T47D (cell line): Measurements from ENCODE around the gene SMAD6.

ENCODE experiments used
- DNase-seq, 2 experiments: peaks; one replicate each; pipeline versions ENCODE4 v3.0.0 to v3.0.0-alpha.2; 2011 to 2012; ENCODE audit warnings: low read depth in 1 of 2, low spot score in 1 of 2
- JUND ChIP-seq: IDR thresholded peaks from 2 replicates; pipeline ENCODE4 v1.6.1; 2012; ENCODE audit warnings: low read depth
- in situ Hi-C: cut with HindIII; loops from 2 replicates; pipeline ENCODE4 v1.10.0; 2016; ENCODE audit warnings: low sequenced_read_pairs, low pct_unique_long_range_greater_than_20kb

The SMAD6 gene

DNA sequence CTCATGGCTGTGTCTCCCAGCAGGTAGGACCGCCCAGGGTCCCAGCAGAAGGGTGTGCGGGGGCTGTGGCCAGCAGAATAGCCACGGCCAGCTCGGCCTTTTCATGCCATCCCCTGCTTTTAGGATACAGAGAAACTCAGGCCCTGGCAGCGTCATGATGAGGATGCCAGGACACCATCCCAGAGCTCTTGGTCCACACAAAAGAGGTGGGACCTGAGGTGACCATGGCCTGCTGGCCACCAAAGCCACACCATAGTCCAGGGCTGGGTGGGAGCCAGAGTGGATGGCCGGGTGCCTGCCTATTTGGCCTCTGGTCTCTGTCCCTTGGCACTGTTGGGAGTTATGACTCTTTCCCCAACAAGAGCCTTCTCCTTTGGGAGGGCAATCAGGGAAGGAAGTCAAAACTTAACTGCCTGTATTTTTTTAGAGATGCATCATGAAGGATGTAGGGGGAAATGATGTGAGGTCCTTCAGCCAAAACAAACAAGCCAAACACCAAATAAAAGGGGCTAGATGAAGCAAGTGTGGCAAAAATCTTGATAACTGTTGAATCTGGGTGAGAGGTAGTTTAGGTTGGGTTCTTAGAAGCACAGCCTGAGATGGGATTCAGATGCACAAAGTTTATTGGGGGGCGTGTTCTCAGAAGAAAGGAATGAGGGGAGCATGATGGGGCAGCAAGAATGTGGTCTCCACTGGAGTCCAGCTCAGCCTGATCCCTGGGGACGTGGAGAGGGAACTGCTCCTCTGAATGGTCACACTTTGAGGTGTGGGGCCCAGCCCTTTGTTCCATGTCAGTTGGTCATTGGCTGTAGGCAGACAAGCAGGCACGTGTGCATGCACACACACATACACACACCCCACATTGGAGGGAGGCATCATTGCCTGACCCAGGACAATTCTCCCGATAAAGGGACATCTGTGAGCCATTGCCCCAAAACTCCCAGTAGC, 33.2 kb downstream of the SMAD6 start:
- TF ChIP-seq JUND = no peak

GRCh38 chr15:66735909-66736305, 33.9 kb downstream of the SMAD6 start:
- TF ChIP-seq JUND = no peak

More for the DNA sequence above, 33.2 kb downstream of the SMAD6 start:
- DNase-seq = no peak
- in situ Hi-C loops = no loop called here

GRCh38 chr15:66737243-66738010, 35.4 kb downstream of the SMAD6 start:
- in situ Hi-C loops = no loop called here
- DNase-seq = no peak

More at GRCh38 chr15:66735909-66736305, 33.9 kb downstream of the SMAD6 start:
- no peak for DNase-seq
- in situ Hi-C loops = no loop called here

DNA sequence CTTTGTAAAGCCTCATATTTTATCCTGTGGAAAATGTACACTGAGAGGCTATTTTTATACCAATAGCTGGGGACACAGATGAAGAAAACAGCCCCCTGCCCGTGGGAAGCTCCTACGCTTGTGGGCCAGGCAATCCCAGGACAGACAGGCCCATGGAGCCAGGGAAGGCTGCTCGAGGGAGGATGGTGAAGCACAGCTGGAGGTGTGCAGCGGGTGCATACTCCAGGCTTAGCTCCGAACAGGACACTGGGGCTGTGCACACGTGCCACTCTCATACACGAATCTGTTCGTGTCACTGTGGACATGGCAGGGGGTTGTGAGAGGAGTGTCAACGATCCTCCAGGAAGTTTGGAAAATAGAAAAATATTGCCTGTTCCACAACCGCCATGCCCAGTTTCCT, 36.1 kb downstream of the SMAD6 start:
- no peak for TF ChIP-seq JUND
- no peak for DNase-seq
- in situ Hi-C loops = no loop called here

More at GRCh38 chr15:66737243-66738010, 35.4 kb downstream of the SMAD6 start:
- TF ChIP-seq JUND = no peak

DNA sequence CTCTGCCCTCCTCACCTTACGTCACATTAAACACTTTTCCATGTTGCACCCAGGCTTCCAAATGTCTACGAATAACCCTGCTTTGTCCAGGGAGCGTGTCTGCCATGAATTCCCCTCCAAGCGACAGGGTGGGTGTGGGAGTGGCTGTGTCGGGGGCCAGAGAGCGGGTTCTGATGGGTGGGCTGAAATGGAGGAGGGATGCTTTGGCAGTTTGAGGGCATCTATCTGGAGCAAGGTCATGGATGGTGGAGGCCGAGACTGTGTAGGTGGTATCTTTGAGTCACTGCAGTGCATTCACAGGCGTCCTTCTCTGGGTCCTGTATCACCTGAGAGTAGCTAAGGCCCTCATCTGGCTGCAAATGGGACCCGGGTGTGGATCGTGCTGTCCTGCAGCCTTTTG, 36.6 kb downstream of the SMAD6 start:
- in situ Hi-C loops = no loop called here
- DNase-seq = no peak
- TF ChIP-seq JUND = no peak

- no peak for DNase-seq
- in situ Hi-C loops = no loop called here
- TF ChIP-seq JUND = no peak
Measured at GRCh38 chr15:66739287-66739686, 37.3 kb downstream of the SMAD6 start.

DNA sequence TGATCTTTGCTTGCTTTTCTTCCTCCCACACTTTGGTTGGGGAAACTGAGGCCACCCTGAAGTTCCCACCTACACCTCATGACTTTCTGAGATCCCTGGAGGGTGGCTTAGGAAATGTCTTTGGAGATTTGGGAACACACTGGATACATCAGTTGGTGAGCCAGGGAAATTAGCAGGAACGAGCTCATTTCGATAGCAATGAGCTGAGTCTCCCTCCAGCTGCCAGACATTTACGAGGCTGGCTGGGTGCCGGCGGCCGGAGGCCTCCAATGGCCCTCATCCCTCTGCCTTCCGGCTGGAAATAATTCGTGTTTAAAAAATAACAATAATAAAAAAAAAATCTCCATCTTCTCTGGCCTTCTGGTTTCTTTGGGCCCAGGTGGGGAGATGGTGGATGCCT, 38.8 kb downstream of the SMAD6 start:
- DNase-seq = no peak
- in situ Hi-C loops = no loop called here
- no peak for TF ChIP-seq JUND

GRCh38 chr15:66741646-66742045, 39.6 kb downstream of the SMAD6 start:
- no peak for TF ChIP-seq JUND
- in situ Hi-C loops = no loop called here
- no peak for DNase-seq

DNA sequence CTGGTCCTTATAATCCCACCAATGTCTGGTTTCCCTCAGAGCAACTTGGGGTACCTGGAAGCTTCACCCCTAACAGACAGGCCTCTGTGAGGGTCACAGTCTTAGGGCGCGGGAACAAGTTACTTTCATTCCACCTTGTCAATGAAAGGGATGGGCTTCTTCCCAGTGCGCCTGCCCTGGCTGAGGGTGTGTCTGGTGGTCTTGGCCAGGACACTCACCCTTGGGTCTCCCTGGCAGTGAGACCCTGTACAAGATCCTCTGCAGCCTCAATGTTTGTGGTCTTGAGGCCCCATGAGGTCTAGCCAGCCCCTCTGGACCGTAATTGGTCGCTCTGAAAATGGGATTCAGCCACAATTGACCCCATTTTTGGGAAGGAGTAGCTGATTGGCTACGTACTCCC, 40.2 kb downstream of the SMAD6 start:
- no peak for TF ChIP-seq JUND
- DNase-seq = no peak
- in situ Hi-C loops = no loop called here

- no peak for DNase-seq
- TF ChIP-seq JUND = no peak
- in situ Hi-C loops = no loop called here
Measured at GRCh38 chr15:66743204-66743603, 41.2 kb downstream of the SMAD6 start.

DNA sequence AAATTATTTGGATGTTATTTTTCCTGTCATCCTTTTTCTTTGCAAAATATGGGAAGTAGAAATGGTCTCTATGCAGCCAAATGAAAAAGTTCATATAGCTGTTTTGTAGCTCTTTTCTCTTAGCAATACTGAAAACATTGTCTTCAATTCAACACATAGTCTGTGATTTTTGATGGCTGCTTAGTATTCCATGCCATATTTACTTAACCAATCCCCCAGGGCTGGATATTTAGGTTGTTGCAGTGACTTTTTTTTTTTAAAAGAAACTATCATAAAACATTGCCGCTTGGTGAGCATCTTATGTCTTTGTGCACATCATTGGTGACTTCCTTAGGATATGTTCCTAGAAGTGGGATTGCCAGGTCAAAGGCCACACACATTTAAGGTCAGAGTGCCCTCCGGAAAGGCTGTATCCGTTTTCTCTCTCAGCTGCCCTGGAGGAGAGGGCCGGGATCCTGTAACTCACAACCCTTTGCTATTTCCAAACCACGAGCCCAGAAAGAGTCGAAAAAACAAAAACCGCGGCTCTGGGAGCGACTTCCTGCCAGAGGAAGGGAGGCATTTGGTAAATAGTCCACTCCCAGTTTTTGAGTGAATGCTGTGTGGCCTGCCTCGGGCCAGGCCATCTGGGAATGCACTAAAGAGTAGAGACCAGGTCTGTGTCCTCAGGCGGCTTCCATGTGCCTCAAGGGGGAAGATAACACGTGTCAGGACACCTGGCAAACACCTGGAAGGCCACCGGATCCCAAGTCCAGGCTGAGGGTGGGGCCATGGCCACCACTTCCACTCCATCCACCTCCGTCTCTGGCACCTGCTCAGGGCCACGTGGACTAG, 41.9 kb downstream of the SMAD6 start:
- no peak for DNase-seq
- TF ChIP-seq JUND = no peak
- in situ Hi-C loops = no loop called here

DNA sequence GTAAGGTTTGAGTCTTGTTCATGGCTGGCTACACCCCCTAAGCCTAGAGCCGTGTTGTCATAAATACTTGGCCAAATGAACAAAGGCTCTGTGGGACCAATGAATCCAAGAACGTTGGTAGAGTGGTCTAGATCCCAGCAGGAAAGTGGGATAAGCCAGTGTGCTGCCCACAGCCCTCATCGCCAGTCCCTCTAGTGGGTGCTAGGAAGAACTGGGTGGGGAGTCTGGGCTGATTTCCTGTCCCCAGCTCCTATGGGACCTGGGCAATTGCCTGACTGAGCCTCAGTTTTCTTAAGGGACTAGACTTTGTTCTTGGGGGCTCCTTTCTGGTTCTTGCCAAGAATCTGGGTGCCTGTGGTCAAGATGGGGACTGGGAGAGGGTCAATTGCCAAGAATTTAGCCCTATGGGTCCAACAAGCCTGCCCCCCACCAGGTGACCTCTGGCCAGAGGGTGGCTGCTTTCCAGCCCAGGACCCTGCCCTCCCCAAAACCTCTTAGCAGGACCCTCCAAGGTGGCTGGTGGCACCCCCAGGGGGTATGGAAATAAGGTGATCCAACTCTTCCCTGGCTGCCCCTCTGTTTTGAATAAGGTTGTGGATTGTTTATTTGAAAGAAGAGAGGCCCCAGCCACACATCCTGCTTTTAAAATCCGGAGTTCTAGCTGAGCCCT, 42.7 kb downstream of the SMAD6 start:
- TF ChIP-seq JUND = no peak
- in situ Hi-C loops = no loop called here
- no peak for DNase-seq
